HG03378 (cell line): ENCODE data around the gene GBF1.

Source experiments
- ATAC-seq: cut with Tn5 transposase; IDR thresholded peaks from one replicate; pipeline ENCODE4 v1.9.1; 2021; ENCODE audit warnings: mild to moderate bottlenecking, moderate library complexity; ENCODE audit not compliant: unreplicated experiment

GBF1 gene

GRCh38 chr10:102406815-102407214 lies 161.5 kb downstream of the GBF1 start:
- no peak for ATAC-seq

GRCh38 chr10:102407425-102408130 lies 162.2 kb downstream of the GBF1 start:
- no peak for ATAC-seq

GRCh38 chr10:102408131-102408727 lies 162.9 kb downstream of the GBF1 start:
- ATAC-seq, result no peak

DNA sequence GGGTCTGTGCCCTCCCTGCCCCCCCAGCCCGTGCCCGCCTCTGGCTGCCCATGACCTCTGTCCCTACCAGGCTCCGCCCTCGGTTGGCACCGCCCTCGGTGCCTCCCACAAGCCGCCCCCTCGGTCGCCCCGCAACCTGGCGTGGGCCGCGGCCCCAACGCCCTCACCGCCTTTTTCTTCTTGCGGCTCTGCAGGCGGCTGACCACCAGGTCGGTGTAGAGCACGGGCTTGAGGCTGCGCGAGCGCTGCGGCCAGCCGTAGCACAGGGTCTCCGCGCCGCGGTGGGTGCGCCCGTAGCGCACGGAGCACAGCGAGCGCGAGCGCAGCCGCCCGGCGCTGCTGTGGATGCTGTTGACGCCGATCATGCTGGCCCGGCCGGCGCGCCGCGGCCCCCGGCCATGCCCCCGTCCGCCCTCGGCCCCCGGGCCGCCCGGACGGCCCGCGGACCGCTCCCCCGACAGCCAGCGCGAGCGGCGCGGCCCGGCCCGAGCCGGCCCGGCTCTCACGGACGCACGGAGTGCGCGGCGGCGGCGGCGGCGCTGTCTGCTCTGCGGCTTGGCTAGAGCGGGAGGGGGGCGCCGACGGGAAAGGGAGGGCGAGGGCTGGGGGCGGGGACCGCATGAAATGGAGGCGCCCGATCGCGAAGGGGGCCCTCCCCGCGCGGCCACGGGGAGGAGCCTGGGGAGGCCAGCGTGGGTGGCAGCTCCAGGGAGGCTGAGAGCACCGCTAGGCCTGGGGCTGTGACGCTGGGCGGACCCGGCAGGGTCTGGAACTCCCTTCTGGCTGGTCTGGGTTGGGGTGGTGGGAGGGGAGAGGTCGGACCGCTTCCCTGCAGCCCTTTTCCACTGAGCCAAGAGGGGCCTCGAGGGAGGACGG lies 163.6 kb downstream of the GBF1 start:
- no peak for ATAC-seq

GRCh38 chr10:102409604-102410428 lies 164.5 kb downstream of the GBF1 start:
- no peak for ATAC-seq

DNA sequence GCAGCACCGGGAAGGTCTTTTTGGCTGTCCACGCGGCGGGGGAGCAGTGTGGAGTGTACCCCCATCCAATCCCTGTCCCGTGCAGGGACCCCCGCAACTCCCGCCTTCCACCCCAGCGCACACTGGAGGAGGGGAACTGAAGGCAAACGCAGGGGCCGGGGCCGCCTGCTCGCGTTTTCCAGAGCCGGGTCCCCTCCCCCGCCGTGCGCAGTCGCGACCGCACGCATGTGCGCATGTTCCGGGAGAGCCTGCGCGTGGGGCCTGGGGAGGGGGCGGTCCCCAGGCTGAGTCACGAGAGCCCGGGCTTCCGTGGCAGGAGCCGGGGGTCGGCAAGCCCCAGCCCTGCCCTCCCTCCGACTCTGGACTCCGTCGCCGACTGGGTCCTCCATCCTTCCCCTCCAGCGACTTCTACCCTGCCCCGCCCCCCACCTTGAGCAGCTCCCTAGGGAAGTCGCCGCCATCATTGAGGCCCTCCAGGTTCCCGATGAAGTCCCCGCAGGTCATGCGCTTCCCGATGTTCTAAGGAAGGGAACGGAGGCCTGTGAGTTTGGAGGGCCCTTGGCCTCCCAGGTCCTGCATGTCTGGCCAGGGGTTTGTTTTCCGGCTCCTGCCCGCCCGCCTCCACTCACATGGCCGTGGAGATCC lies 165.2 kb downstream of the GBF1 start:
- no peak for ATAC-seq

DNA sequence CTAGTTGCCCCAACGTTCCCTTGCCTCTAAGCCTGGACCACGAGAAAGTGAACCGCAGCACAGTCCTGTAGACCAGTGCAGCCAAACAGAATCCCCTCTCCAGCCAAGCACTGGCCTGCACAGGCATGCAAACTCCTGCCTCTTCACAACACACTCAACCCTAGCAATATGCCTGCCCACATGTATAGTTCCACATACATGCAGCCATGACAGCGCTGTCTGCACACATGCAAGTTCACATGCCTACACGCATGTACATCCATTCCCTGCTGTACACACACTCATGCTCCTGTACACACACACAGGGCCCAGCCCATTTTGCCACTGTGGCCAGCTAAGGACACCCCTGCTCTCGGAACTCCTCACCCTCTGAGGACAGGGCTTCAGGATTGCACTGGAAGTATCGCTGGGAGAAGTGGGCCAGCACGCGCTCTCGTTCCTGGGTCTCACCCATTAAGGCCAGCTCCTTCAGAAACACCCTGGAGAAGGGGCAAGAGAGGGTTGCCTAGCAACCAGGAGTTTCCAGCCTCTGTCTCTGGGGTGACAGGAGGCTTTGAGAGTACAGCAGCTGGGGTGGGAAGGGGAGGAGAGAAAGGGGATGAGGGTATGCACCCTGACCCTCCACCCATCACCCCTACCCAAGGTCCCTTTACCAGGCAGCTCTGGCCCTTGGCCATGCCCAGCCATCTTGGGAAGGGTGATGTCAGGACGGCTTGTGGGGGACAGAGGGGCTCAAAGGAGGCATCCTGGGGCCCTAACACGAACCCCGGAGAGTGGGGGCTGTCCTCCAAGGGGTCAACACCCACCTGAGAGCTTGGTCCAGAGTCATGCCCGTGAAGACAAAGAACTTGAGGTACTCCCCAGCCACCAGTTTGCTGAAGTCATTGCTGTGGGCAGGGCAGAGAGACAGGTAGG lies 166.3 kb downstream of the GBF1 start:
- ATAC-seq, result no peak

- no peak for ATAC-seq
These were observed 167.0 kb downstream of the GBF1 start for GRCh38 chr10:102412293-102412692.

DNA sequence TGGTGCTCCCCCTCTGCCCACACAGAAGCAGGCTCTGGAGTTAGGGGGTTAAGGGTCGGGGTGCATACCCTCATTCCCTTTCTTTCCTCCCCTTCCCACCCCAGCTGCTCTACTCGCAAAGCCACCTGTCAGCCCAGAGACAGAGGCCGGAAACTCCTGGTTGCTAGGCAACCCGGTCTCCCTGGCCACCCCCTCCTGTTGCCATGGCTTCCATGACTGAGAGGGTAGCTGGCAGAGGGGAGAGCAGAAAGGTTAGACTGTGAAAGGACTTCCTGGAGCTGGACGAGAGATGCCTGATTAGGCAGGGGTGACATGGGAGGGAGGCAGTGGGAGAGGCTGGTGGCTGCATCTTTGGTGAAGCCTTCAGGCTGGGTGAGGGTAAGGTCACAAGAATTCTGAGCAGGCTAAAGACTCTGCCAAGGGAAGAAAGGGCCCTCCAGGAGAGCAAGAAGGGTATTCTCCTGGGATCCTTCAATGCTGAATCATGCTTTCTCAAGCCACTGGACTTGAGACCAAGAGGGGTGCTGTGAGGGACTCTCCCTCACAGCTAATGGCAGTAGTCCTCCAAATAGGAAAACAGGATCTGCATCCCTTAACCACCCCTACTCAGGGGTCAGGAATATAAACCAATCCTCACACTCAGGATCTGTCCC lies 167.8 kb downstream of the GBF1 start:
- ATAC-seq, result no peak

GRCh38 chr10:102413806-102414561 lies 168.7 kb downstream of the GBF1 start:
- no peak for ATAC-seq

- no peak for ATAC-seq
These were observed 169.4 kb downstream of the GBF1 start for GRCh38 chr10:102414749-102415148.

DNA sequence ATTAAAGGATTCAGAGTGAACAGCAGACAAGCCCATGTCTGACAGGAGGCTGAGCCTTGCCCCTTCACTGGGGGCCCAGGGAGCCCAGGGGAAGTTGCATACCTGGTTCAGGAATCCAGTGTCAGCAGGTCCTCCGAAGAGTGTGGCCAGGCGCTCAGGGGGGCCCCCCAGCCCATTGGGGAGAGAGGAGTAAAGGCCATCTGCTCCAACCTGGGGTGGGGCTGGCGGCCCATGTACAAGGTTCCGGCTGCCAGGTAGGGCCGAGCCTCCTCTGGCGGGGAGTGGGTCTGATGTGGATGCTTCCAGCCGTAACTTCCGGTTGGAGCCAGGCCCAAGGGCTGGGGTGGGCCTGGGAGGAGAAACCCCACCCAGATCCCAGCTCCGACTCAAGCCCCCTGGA lies 171.0 kb downstream of the GBF1 start:
- no peak for ATAC-seq

- ATAC-seq, result no peak
These were observed 171.4 kb downstream of the GBF1 start for GRCh38 chr10:102416695-102417094.

DNA sequence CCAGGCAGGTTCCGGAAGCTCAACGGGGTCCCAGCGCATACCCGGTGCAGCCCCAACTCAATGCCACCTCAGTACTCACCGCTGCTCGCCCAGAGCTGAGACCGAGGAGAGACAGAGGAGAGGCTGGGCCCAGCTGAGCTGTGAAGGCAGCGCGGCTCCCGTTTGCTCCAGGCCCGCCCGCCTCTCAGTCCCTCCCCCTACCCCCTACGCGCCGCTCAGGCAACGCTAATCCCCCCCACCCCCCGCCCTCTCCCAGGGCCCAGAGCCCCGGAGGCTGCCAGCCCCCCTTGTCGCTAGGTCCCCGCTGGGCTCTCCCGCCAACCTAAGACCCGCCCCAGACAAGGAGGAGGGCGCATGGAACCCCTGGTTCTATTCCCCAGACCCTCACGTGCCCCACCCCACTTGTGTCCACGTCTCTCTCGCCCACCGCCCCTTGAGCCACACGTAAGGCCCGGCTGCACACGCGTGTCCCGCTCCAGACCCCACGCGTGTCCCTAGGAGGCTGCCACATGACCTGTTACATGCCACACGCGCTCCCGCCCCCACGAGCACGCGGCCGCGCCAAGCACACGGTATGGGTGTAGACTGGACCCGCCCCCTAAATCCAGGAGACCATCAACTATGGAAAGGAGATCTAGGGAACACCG lies 173.4 kb downstream of the GBF1 start, which contains the start of gene PSD:
PSD (minus strand) TSS at position 164 of the 647 bp plus-strand sequence. CDS start 1,747 bp downstream, outside the sequence.
- ATAC-seq, result no peak

DNA sequence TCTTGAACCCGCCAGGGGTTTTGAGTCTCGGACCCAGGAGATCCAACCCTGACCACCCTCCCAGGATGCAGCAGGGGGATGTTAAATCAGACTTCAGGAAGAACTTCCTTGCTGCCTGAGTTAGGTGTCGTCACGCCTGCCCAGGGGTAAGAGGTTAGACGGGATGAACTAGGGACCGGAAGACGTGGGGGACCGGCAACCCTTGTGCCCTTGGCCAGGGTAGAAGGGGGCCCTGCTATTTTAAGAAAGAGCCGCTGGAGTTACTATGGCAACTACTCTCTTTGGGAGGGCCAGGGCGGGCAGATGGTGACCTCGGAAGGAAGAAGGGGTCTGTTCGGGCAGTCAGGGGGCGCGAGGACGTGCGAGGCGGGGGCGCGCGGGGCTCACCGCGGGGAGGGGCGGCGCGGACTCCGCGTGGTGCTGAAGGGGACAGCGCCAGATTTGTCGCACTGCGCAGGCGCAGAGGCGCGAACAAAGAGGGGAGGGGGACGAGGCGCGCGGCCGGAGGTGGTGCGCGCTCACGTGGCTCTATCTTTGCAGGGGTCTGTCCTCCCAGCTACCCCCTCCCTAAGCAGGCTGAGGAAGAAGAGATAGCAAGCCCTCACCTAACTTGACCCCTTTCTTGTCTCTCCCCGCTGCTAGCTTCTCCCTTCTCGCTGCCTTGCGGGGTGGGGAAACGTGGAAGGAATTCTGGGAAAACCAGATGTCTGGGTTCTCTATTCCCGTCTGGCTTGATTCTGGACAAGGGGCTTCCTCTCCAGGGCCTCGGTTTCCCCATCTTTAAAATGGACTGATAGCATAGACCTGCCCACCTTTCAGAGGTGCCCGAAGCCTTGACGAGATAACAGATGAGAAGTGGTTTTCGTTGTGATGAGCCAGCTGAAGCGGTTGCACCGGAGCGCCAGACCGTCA lies 174.2 kb downstream of the GBF1 start:
- no peak for ATAC-seq

- no peak for ATAC-seq
These were observed 174.9 kb downstream of the GBF1 start for GRCh38 chr10:102420181-102420713.
